Naive thymus-derived CD8-positive, alpha-beta T cell (primary cell): ENCODE measurements around the gene RAB35. TPM values are rescaled to one million over a fixed set of nuclear protein-coding genes. Genes with fewer than 3 reads are reported as not detected.

Experiments used
- ATAC-seq, 2 donors: fragments of 150-1000 bp; cut with Tn5 transposase in 1 of 2; sonication (Bioruptor Pico), chemical (Tn5 transposase) in 1 of 2; 1 replicate in 1 of 2; 2 replicates in 1 of 2; pipeline ENCODE4 v1.10.0; 2021; ENCODE audit warnings: mild to moderate bottlenecking in 2 of 2, moderate library complexity in 2 of 2
- POLR2A ChIA-PET: fragments of 350-600 bp; sonication (Branson Sonifier 250); formaldehyde crosslinking; loops from one replicate; lab custom pipeline; 2021; ENCODE audit warnings: antibody characterized with exemption; lab: Charles Lee
- DNase-seq, 10 donors: peaks; one replicate each; pipeline versions ENCODE4 v3.0.0 to v3.0.0-alpha.2; 2020 to 2022
- H3K27ac Mint-ChIP-seq, 10 donors: one replicate each; pipeline ENCODE4 v1.8.0; 2020 to 2022; ENCODE audit warnings: mild to moderate bottlenecking in 10 of 10, mixed read lengths in 10 of 10, moderate library complexity in 4 of 10, inconsistent platforms in 1 of 10
- H3K27me3 Mint-ChIP-seq, 5 donors: one replicate each; pipeline ENCODE4 v1.8.0; 2021 to 2022; ENCODE audit warnings: mixed read lengths in 5 of 5
- H3K36me3 Mint-ChIP-seq, 3 donors: one replicate each; pipeline ENCODE4 v1.8.0; 2020 to 2022; ENCODE audit warnings: mixed read lengths in 3 of 3, mild to moderate bottlenecking in 2 of 3, inconsistent platforms in 1 of 3
- H3K4me1 Mint-ChIP-seq, 4 donors: one replicate each; pipeline ENCODE4 v1.8.0; 2021 to 2022; ENCODE audit warnings: mixed read lengths in 4 of 4
- H3K4me3 Mint-ChIP-seq, 10 donors: one replicate each; pipeline ENCODE4 v1.8.0; 2020 to 2022; ENCODE audit warnings: mild to moderate bottlenecking in 10 of 10, mixed read lengths in 10 of 10, moderate library complexity in 6 of 10, inconsistent platforms in 1 of 10
- H3K9me3 Mint-ChIP-seq, 9 donors: one replicate each; pipeline ENCODE4 v1.8.0; 2020 to 2022; ENCODE audit warnings: mixed read lengths in 9 of 9, mild to moderate bottlenecking in 3 of 9, inconsistent platforms in 1 of 9, moderate library complexity in 1 of 9
- polyA plus RNA-seq, 3 donors: library from polyadenylated mRNA; unstranded; fragments of 300-500 nt; fragmentation: Illumina TruSeq; gene quantifications; one replicate each; pipeline ENCODE4 v1.2.3, GENCODE V29; 2021
- total RNA-seq, 8 experiments: library from RNA in 2 of 8; stranded (reverse) in 2 of 8; gene quantifications; one replicate each; pipeline ENCODE4 v1.2.3 and lab custom pipeline; 2021 to 2026

RAB35 gene
- total and polyA plus RNA-seq, 5 experiments from 2014 or later: 10.2 to 51.6 (median 14.1) TPM

- Mint-ChIP-seq H3K4me1 (peaks cover 40 to 81% (median 77%) of the 10 kb centered on the region in 4 donors), H3K9me3 (no peaks in the 10 kb centered on the region), H3K27me3 (no peaks in the 10 kb centered on the region), H3K27ac (peak overlapping the region; percentile 76 to 95 (median 88)), H3K36me3 (peaks cover 0 to 25% (median 2%) of the 10 kb centered on the region in 3 donors), H3K4me3 (peak overlapping the region; percentile 70 to 95 (median 90))
- POLR2A ChIA-PET: interaction anchor here (0.5 to 4.9 kb wide), 14 partner anchors 9 to 331 kb away, joined by 3 to 35 read pairs (median 4); partner anchors contain the start of genes BICDL1, RNU4-2 and RPLP0
- ATAC-seq: peak; percentile 77
- DNase-seq: peak; percentile 94 to 98 (median 98)
Measured at GRCh38 chr12:120116792-120117651, 469 bp upstream of the RAB35 start.

- DNase-seq: peak in 1 of 10 donors; percentile 6
- Mint-ChIP-seq H3K27ac (peak overlapping the region; percentile 80 to 97 (median 92)), H3K36me3 (peaks cover 0 to 25% (median 2%) of the 10 kb centered on the region in 3 donors), H3K4me1 (peaks cover 37 to 80% (median 76%) of the 10 kb centered on the region in 4 donors), H3K27me3 (no peaks in the 10 kb centered on the region), H3K4me3 (peak overlapping the region; percentile 70 to 97 (median 91)), H3K9me3 (no peaks in the 10 kb centered on the region)
- POLR2A ChIA-PET: interaction anchor here (0.6 to 4.9 kb wide), 11 partner anchors 11 to 175 kb away, joined by 3 to 35 read pairs (median 7); partner anchors contain the start of genes BICDL1, RNU4-2 and RPLP0
- no peak for ATAC-seq
Measured at GRCh38 chr12:120115692-120116440, 687 bp downstream of the RAB35 start.

DNA sequence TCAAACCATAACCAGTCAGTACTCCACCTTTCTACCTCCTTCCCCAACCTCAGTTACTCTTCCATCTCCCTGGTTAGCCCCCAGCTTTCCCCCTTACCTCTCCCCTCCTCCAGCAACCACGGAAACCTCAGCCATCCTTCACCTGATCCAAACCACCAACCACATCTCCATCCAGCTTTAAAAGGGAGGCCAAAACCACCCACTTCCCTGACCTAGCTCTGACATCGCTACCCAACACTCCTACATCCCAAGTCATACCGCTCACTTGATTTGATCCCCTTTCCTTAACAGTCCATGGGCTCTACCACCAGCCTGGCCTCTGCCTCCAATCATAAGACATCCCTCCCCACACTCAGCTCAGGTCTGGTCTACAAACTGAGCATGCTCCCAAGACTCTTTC is 1.5 kb downstream of the RAB35 start:
- Mint-ChIP-seq H3K36me3 (peaks cover 0 to 25% (median 2%) of the 10 kb centered on the region in 3 donors), H3K4me3 (peak overlapping the region; percentile 70 to 97 (median 91)), H3K27ac (peak overlapping the region in 9 of 10 donors; percentile 14 to 97 (median 92)), H3K4me1 (peaks cover 39 to 82% (median 79%) of the 10 kb centered on the region in 4 donors), H3K9me3 (no peaks in the 10 kb centered on the region), H3K27me3 (no peaks in the 10 kb centered on the region)
- DNase-seq: no peak
- POLR2A ChIA-PET: interaction anchor here (0.6 to 3.1 kb wide), 6 partner anchors 11 to 161 kb away, joined by 3 to 23 read pairs (median 4); partner anchors contain the start of genes BICDL1 and RPLP0
- no peak for ATAC-seq

DNA sequence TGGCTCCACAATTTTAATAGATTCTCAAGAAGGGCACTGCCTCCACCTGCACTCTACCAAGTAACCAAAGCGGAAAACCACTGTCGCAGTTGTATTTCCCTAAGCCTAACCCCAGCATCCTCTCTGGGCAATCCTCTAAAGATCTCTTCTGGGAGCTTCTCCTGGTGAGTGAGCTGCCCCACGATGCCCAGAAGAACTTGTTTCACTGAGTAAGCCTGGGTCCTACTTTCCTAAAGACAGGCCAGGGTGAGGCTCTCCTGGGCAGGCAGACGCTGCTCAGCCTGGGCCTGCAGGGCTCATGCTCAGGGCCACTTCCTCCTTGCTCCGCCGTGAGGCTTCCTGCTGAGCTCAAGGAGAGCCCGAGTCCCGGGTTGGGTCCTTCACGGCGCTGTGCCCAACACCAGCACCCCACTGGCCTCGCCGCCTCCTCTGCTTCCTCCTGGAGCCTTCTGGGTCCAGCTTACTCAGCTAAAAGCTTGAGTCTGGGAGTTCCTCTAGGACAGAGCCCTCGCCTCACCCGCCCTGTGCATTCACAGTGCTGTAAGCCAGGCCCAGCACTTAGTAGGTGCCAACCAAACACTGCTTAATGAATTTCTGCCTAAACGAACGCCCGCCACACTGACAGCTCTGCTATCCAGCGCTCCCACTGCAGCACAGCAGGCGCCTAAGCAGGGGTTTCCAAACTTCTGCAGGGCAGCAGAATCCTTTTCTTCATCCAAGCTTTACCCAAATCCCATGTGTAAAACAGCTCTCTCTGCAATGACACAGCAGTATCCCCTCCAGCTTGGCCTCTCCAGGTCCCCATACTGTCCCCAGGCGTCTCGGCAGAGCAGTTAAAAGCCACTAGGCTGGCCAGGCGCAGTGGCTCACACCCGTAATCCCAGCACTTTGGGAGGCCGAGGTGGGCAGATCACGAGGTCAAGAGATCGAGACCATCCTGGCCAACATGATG is 5.7 kb downstream of the RAB35 start:
- Mint-ChIP-seq H3K4me3 (peak overlapping the region; percentile 64 to 86 (median 80)), H3K27ac (peak overlapping the region; percentile 47 to 91 (median 80)), H3K4me1 (peaks cover 40 to 82% (median 76%) of the 10 kb centered on the region in 4 donors), H3K9me3 (no peaks in the 10 kb centered on the region), H3K36me3 (peaks cover 0 to 48% (median 3%) of the 10 kb centered on the region in 3 donors), H3K27me3 (no peaks in the 10 kb centered on the region)
- DNase-seq: peak in 8 of 10 donors; percentile 8 to 60 (median 43)
- POLR2A ChIA-PET: interaction anchor here (0.6 to 2.3 kb wide), 8 partner anchors 9 to 902 kb away, joined by 3 to 10 read pairs (median 6); partner anchors contain the start of genes BICDL1, RNU4-1, RNU4-2 and RPLP0
- peak; percentile 83 to 86 for ATAC-seq

GRCh38 chr12:120109570-120110267 is 6.8 kb downstream of the RAB35 start:
- Mint-ChIP-seq H3K27me3 (no peaks in the 10 kb centered on the region), H3K27ac (peak overlapping the region in 3 of 10 donors; percentile 36 to 72 (median 68)), H3K4me3 (peak overlapping the region in 8 of 10 donors; percentile 28 to 86 (median 76)), H3K36me3 (peaks cover 0 to 56% (median 7%) of the 10 kb centered on the region in 3 donors), H3K9me3 (no peaks in the 10 kb centered on the region), H3K4me1 (peaks cover 32 to 76% (median 69%) of the 10 kb centered on the region in 4 donors)
- no peak for ATAC-seq
- no peak for DNase-seq
- POLR2A ChIA-PET: interaction anchor here (0.6 to 2.3 kb wide), 6 partner anchors 10 to 183 kb away, joined by 3 to 6 read pairs (median 6); partner anchors contain the start of genes RNU4-1, RNU4-2 and RPLP0

GRCh38 chr12:120106151-120106550 is 10.4 kb downstream of the RAB35 start:
- ATAC-seq (no peak), DNase-seq (no peak)
- Mint-ChIP-seq H3K36me3 (peaks cover 0 to 60% (median 5%) of the 10 kb centered on the region in 3 donors), H3K9me3 (no peaks in the 10 kb centered on the region), H3K4me1 (peaks cover 24 to 65% (median 53%) of the 10 kb centered on the region in 4 donors), H3K4me3 (no peak overlapping the region), H3K27ac (no peak overlapping the region), H3K27me3 (no peaks in the 10 kb centered on the region)
- POLR2A ChIA-PET: no interaction called here

DNA sequence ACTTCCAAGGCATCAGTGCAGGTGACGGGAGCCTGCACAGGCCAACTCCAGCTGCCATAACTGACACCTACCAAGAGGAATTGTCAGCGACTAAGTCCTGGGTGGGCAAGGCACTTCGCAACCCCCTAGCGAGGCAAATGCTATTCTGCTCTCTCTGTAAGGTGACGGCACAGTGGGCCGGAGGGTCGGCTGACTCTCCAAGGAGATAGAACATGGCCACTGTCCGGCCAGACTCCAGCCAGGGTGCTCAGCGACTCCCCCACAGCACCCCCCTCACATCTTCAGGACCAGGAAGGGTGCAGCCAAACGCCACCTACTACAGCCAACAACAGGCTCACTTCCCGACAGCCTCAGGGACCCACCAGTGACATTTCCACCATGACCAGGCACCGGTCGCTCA is 13.2 kb downstream of the RAB35 start:
- peaks cover 0 to 78% (median 5%) of the 10 kb centered on the region in 3 donors for H3K36me3 Mint-ChIP-seq
- H3K27me3 Mint-ChIP-seq: no peaks in the 10 kb centered on the region
- H3K9me3 Mint-ChIP-seq: no peaks in the 10 kb centered on the region
- POLR2A ChIA-PET: interaction anchor here (1.4 to 2.5 kb wide), 2 partner anchors 13 to 16 kb away, joined by 3 to 13 read pairs; partner anchors contain the start of gene RAB35
- peaks cover 13 to 49% (median 30%) of the 10 kb centered on the region in 4 donors for H3K4me1 Mint-ChIP-seq
- H3K4me3 Mint-ChIP-seq: no peak overlapping the region
- ATAC-seq: no peak
- DNase-seq: no peak
- no peak overlapping the region for H3K27ac Mint-ChIP-seq

- Mint-ChIP-seq H3K9me3 (no peaks in the 10 kb centered on the region), H3K27me3 (no peaks in the 10 kb centered on the region), H3K36me3 (peaks cover 0 to 77% (median 5%) of the 10 kb centered on the region in 3 donors), H3K4me3 (no peak overlapping the region), H3K27ac (no peak overlapping the region), H3K4me1 (peaks cover 12 to 45% (median 26%) of the 10 kb centered on the region in 4 donors)
- DNase-seq: no peak
- POLR2A ChIA-PET: no interaction called here
- ATAC-seq: no peak
Measured at GRCh38 chr12:120103044-120103338, 13.6 kb downstream of the RAB35 start.

- H3K36me3 Mint-ChIP-seq: peaks cover 0 to 78% (median 3%) of the 10 kb centered on the region in 3 donors
- DNase-seq: no peak
- H3K27ac Mint-ChIP-seq: peak overlapping the region in 3 of 10 donors; percentile 40 to 48 (median 44)
- no peaks in the 10 kb centered on the region for H3K9me3 Mint-ChIP-seq
- H3K4me1 Mint-ChIP-seq: peaks cover 9 to 43% (median 23%) of the 10 kb centered on the region in 4 donors
- H3K4me3 Mint-ChIP-seq: no peak overlapping the region
- POLR2A ChIA-PET: interaction anchor here (1.5 kb wide), 1 partner anchor 8 kb away, joined by 5 read pairs; no protein-coding TSS in a partner anchor
- H3K27me3 Mint-ChIP-seq: no peaks in the 10 kb centered on the region
- no peak for ATAC-seq
Measured at GRCh38 chr12:120102189-120103043, 14.1 kb downstream of the RAB35 start.

DNA sequence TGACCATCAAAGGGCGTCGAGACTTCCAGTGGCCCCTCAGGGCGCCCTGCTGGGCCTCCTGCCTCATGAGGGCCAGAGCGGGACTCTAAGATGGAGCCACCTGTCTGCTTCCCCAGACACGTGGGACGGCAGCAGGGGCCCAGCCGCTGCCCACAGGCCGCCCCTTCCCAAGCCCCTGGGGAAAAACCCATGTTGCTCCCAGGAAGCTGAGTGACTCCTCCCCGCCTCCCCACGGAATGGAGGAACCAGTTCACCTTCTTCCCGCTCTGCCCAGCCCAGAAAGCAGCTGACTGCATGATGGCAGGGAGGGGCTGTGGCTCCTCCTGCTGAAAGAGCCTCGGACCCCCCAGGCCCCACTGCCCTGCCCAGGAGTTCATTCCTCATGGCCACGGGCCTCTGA is 14.9 kb downstream of the RAB35 start:
- Mint-ChIP-seq H3K4me1 (peaks cover 9 to 37% (median 21%) of the 10 kb centered on the region in 4 donors), H3K4me3 (peak overlapping the region in 2 of 10 donors; percentile 48 to 70), H3K27me3 (no peaks in the 10 kb centered on the region), H3K27ac (peak overlapping the region in 6 of 10 donors; percentile 41 to 89 (median 78)), H3K9me3 (no peaks in the 10 kb centered on the region), H3K36me3 (peaks cover 0 to 78% (median 3%) of the 10 kb centered on the region in 3 donors)
- DNase-seq (no peak), ATAC-seq (no peak)
- POLR2A ChIA-PET: interaction anchor here (0.5 to 1.7 kb wide), 3 partner anchors 9 to 105 kb away, joined by 4 to 5 read pairs (median 4); no protein-coding TSS in a partner anchor
